Loucy (cell line): ENCODE measurements around the gene EIF1.
A peak's percentile ranks its signal among the peaks of the same experiment; 100 is the strongest.
"Not testable (repeated sequence)": the region's sequence is repeated elsewhere in the genome, so short reads cannot be mapped to it uniquely, and the experiment has no call there.

Experiments used
- H2AFZ ChIP-seq: fragments of 200-600 bp; sonication (generic); 2 replicates; pipeline ENCODE4 v1.6.0; 2016; ENCODE audit warnings: antibody characterized with exemption, mild to moderate bottlenecking, low read length, moderate library complexity
- H3F3A ChIP-seq: fragments of 200-600 bp; 2 replicates; pipeline ENCODE4 v1.6.0; 2016; ENCODE audit warnings: antibody characterized with exemption, low read depth, mild to moderate bottlenecking
- H3K27me3 ChIP-seq: fragments of 200-600 bp; sonication (generic); 2 replicates; pipeline ENCODE4 v1.6.1; 2014; ENCODE audit warnings: low read length, mild to moderate bottlenecking; ENCODE audit not compliant: insufficient read depth, poor library complexity, severe bottlenecking
- H3K36me3 ChIP-seq: fragments of 200-600 bp; sonication (generic); 2 replicates; pipeline ENCODE4 v1.6.1; 2016; ENCODE audit warnings: low read length; ENCODE audit not compliant: insufficient read depth
- H3K4me1 ChIP-seq: fragments of 200-600 bp; sonication (generic); 2 replicates; pipeline ENCODE4 v1.5.1; 2014; ENCODE audit warnings: low read length, mild to moderate bottlenecking; ENCODE audit not compliant: insufficient read depth, poor library complexity, severe bottlenecking
- H3K4me2 ChIP-seq: fragments of 200-600 bp; sonication (generic); 2 replicates; pipeline ENCODE4 v1.6.0; 2014; ENCODE audit warnings: antibody characterized with exemption, low read length, low read depth, mild to moderate bottlenecking; ENCODE audit not compliant: poor library complexity, severe bottlenecking
- H3K4me3 ChIP-seq: fragments of 200-600 bp; sonication (generic); 2 replicates; pipeline ENCODE4 v1.5.1; 2014; ENCODE audit warnings: low read length, mild to moderate bottlenecking, mixed read lengths; ENCODE audit not compliant: poor library complexity, severe bottlenecking
- H3K79me2 ChIP-seq: fragments of 200-600 bp; sonication (generic); 2 replicates; pipeline ENCODE4 v1.6.1; 2014; ENCODE audit warnings: low read length; ENCODE audit not compliant: insufficient read depth
- H3K9ac ChIP-seq: fragments of 200-600 bp; sonication (generic); 2 replicates; pipeline ENCODE4 v1.6.0; 2014; ENCODE audit warnings: mild to moderate bottlenecking, low read depth, low read length, moderate library complexity; ENCODE audit not compliant: poor library complexity, severe bottlenecking
- H3K9me2 ChIP-seq: fragments of 200-600 bp; sonication (generic); replicated peaks from 2 replicates; pipeline ENCODE4 v1.6.1; 2016; ENCODE audit warnings: low read depth, low read length, mixed read lengths
- H3K9me3 ChIP-seq: fragments of 200-600 bp; sonication (generic); 2 replicates; pipeline ENCODE4 v1.6.1; 2014; ENCODE audit warnings: mild to moderate bottlenecking, antibody characterized with exemption, low read length, low read depth; ENCODE audit not compliant: insufficient read depth
- H4K20me1 ChIP-seq: fragments of 200-600 bp; sonication (generic); 2 replicates; pipeline ENCODE4 v1.6.0; 2014; ENCODE audit warnings: antibody characterized with exemption, low read length, mild to moderate bottlenecking; ENCODE audit not compliant: insufficient read depth, poor library complexity, severe bottlenecking
- EZH2phosphoT487 ChIP-seq: fragments of 200-600 bp; IDR thresholded peaks from 2 replicates; pipeline ENCODE4 v1.6.1; 2018; ENCODE audit warnings: antibody characterized with exemption, mild to moderate bottlenecking, moderate library complexity, borderline replicate concordance
- TF ChIP-seq, protein P1 (sequence below): fragments of 200-600 bp; sonication (generic); conservative IDR thresholded peaks from 2 replicates; pipeline ENCODE4 v1.5.1; 2014; ENCODE audit warnings: mild to moderate bottlenecking, antibody characterized with exemption, low read length

The EIF1 gene

DNA sequence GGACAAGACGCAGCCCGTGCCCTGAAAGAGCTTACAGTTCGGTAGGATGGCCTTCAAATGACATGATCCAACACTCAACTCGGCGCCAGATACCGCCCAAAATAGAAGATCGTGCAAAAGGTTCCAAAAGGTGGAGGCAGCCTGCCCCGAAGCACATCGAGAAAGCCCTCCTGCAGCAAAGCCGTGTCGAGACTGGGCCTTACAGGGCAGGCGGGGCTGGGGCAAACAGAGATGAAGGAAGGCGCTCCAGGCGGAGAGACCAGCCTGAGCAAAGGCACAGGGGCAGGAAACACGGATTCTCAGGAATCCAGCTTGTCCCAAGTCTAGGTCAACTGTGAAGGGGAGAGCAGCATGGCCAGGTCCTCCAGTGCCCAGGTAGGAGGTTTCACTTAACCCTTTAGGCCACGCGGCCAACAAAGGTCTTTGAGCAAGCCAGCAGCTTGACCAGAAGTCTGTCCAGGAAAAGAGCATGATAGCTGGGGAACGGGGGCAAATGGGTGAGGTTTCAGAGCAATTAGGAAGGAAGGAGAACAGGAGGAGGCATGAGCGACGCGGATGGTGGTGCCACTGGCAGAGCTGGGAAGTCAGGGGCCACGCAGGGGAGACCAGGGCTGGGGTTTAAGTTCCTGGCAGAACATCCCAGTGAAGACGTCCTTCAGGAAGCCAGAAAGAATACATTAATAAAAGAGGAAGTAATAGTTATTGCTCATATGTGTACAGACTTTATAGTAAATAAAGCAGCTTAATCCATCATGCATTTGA, 21.2 kb upstream of the EIF1 start:
- H3K79me2 ChIP-seq: no peaks in the 10 kb centered on the region
- peak overlapping the region; percentile 99 for H2AFZ ChIP-seq
- H3K4me1 ChIP-seq: peaks cover 23% of the 10 kb centered on the region
- H3K9me3 ChIP-seq: no peaks in the 10 kb centered on the region
- no peaks in the 10 kb centered on the region for H4K20me1 ChIP-seq
- H3K9me2 ChIP-seq: no peaks in the 10 kb centered on the region
- peak overlapping the region; percentile 77 for H3K4me3 ChIP-seq
- peak overlapping the region; percentile 69 for H3K9ac ChIP-seq
- H3F3A ChIP-seq: no peaks in the 10 kb centered on the region
- no peak for TF ChIP-seq EZH2phosphoT487
- TF ChIP-seq, protein P1, sequence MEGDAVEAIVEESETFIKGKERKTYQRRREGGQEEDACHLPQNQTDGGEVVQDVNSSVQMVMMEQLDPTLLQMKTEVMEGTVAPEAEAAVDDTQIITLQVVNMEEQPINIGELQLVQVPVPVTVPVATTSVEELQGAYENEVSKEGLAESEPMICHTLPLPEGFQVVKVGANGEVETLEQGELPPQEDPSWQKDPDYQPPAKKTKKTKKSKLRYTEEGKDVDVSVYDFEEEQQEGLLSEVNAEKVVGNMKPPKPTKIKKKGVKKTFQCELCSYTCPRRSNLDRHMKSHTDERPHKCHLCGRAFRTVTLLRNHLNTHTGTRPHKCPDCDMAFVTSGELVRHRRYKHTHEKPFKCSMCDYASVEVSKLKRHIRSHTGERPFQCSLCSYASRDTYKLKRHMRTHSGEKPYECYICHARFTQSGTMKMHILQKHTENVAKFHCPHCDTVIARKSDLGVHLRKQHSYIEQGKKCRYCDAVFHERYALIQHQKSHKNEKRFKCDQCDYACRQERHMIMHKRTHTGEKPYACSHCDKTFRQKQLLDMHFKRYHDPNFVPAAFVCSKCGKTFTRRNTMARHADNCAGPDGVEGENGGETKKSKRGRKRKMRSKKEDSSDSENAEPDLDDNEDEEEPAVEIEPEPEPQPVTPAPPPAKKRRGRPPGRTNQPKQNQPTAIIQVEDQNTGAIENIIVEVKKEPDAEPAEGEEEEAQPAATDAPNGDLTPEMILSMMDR: no peak
- H3K4me2 ChIP-seq: peak overlapping the region; percentile 91
- no peaks in the 10 kb centered on the region for H3K36me3 ChIP-seq
- no peaks in the 10 kb centered on the region for H3K27me3 ChIP-seq

DNA sequence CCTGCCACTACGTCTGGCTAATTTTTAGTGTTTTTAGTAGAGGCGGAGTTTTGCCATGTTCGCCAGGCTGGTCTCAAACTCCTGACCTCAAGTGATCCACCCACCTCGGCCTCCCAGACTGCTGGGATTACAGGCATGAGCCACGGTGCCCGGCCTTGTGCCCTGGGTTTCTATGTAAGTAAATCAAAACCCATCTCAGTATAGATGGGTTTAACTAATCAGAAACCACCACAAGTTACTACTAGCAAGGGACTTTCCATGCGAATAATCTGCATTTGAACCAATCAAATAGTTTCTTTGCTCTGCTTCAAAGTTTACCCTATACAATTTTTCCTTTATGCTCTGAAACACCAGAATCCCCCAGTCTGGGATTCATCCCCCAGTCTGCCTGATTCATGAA, 16.5 kb upstream of the EIF1 start:
- H3K9me3 ChIP-seq: no peaks in the 10 kb centered on the region
- peaks cover 9% of the 10 kb centered on the region for H3K4me1 ChIP-seq
- H4K20me1 ChIP-seq: no peaks in the 10 kb centered on the region
- H3K36me3 ChIP-seq: no peaks in the 10 kb centered on the region
- no peak overlapping the region for H3K4me3 ChIP-seq
- no peak overlapping the region for H2AFZ ChIP-seq
- H3K9me2 ChIP-seq: no peaks in the 10 kb centered on the region
- no peak overlapping the region for H3K4me2 ChIP-seq
- H3F3A ChIP-seq: no peaks in the 10 kb centered on the region
- TF ChIP-seq, protein P1: no peak
- TF ChIP-seq EZH2phosphoT487: no peak
- H3K79me2 ChIP-seq: no peaks in the 10 kb centered on the region
- no peaks in the 10 kb centered on the region for H3K27me3 ChIP-seq
- H3K9ac ChIP-seq: no peak overlapping the region

DNA sequence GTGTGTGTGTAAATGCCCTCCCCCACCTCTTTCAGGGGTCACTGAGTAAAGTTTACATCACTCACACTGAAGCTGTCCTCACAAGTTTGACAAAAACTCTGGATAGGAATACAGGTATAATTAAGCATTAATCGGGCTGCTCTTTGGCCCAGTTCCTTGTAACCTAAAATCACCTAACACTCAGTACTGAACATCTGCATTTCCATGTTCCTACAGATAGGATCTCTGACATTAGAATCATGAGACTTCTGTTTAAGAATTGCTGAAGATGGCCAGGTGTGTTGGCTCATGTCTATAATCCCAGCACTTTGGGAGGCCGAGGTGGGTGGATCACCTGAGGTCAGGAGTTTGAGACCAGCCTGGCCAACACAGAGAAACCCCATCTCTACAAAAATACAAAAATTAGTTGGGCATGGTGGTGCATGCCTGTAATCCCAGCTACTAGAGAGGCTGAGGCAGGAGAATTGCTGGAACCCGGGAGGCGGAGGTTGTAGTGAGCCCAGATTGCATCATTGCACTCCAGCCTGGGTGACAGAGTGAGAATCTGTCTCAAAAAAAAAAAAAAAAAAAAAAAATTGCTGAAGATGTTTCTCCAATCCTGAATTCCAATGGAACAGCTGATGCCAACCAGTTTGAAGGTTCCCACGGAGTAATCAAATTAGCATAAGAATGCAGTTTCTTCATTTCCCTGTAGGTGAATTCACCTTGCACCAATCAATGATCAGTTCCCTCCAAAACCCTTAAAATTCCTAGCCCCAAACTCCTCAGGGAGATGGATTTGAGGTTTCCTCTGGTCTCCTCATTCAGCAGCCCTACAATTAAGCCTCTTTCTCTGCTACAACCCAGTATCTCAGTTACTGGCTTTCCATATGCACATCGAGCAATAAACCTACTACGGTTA, 13.3 kb upstream of the EIF1 start:
- H3K4me2 ChIP-seq, H3K4me3 ChIP-seq, H3K9me2 ChIP-seq, H4K20me1 ChIP-seq, H3K27me3 ChIP-seq, H3K79me2 ChIP-seq, H3K36me3 ChIP-seq, H3F3A ChIP-seq, H2AFZ ChIP-seq, H3K9ac ChIP-seq, H3K9me3 ChIP-seq: not testable (repeated sequence)
- peaks cover 22% of the 10 kb centered on the region for H3K4me1 ChIP-seq
